ENCODE data around the gene ABHD6. TPM values are rescaled to one million over a fixed set of nuclear protein-coding genes. Genes with fewer than 3 reads are reported as not detected.
"Not testable (repeated sequence)": the region's sequence is repeated elsewhere in the genome, so short reads cannot be mapped to it uniquely, and the experiment has no call there.

The ABHD6 gene
- total RNA-seq, 4 donors from 2014 or later: 14.7 to 28.6 (median 18.0) TPM

- WGBS, 2 donors: 89 to 92% methylated on average over 7 of the region's 7 CpGs
Observed at GRCh38 chr3:58271901-58272501, 34.4 kb downstream of the ABHD6 start.

GRCh38 chr3:58272891-58273290 lies 35.3 kb downstream of the ABHD6 start:
- no peaks in the 10 kb centered on the region for H3K4me1 ChIP-seq
- no peak for DNase-seq
- no peak overlapping the region for H3K4me3 ChIP-seq (replicated peaks in 1 of 3)
- no peaks in the 10 kb centered on the region for H3K27me3 ChIP-seq
- H3K9me3 ChIP-seq: no peaks in the 10 kb centered on the region
- WGBS, 2 donors: 82 to 90% methylated on average over 3 of the region's 3 CpGs
- peaks cover 2 to 6% of the 10 kb centered on the region in 2 donors for H3K36me3 ChIP-seq
- TF ChIP-seq POLR2A (IDR thresholded peaks at IDR 0.05) (no peak), CTCF (IDR thresholded peaks at IDR 0.05) (no peak)
- no peak overlapping the region for H3K27ac ChIP-seq
- intact Hi-C loops (cut with DNase I): no loop called here

More at GRCh38 chr3:58271901-58272501, 34.4 kb downstream of the ABHD6 start:
- no peak for TF ChIP-seq CTCF (IDR thresholded peaks at IDR 0.05)
- TF ChIP-seq POLR2A (IDR thresholded peaks at IDR 0.05): no peak
- Histone ChIP-seq H3K27ac (no peak overlapping the region), H3K27me3 (no peaks in the 10 kb centered on the region), H3K9me3 (no peaks in the 10 kb centered on the region), H3K4me1 (no peaks in the 10 kb centered on the region), H3K36me3 (peaks cover 6 to 9% of the 10 kb centered on the region in 2 donors), H3K4me3 (replicated peaks in 1 of 3) (no peak overlapping the region)
- DNase-seq: no peak
- intact Hi-C loops (cut with DNase I): no loop called here

DNA sequence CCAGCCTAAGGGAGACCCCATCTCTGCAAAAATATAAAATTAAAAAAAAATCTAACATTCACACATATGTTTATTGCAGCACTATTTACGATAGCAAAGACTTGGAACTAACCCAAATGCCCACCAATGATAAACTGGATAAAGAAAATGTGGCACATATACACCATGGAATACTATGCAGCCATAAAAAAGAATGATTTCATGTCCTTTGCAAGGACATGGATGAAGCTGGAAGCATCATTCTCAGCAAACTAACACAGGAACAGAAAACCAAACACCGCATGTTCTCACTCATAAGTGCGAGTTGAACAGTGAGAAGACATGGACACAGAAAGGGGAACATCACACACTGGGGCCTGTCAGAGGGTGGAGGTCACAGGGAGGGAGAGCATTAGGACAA lies 35.8 kb downstream of the ABHD6 start:
- H3K4me1 ChIP-seq; H3K27me3 ChIP-seq; DNase-seq; H3K9me3 ChIP-seq; H3K27ac ChIP-seq; intact Hi-C loops (cut with DNase I); H3K36me3 ChIP-seq; H3K4me3 ChIP-seq (replicated peaks in 1 of 3): not testable (repeated sequence)
- WGBS, 2 donors: 95% methylated on average over 3 of the region's 3 CpGs

- H3K4me3 ChIP-seq (replicated peaks in 1 of 3): no peak overlapping the region
Observed at GRCh38 chr3:58274027-58274614, 36.5 kb downstream of the ABHD6 start.

GRCh38 chr3:58281069-58281468 lies 43.5 kb downstream of the ABHD6 start:
- H3K4me3 ChIP-seq (replicated peaks in 1 of 3): no peak overlapping the region
- no peak overlapping the region for H3K27ac ChIP-seq
- DNase-seq: no peak
- TF ChIP-seq CTCF (IDR thresholded peaks at IDR 0.05): no peak
- no peak for TF ChIP-seq POLR2A (IDR thresholded peaks at IDR 0.05)
- 81 to 95% methylated on average over 3 to 7 of the region's 7 CpGs for WGBS, 2 donors
- H3K27me3 ChIP-seq: no peaks in the 10 kb centered on the region
- peaks cover 7 to 8% of the 10 kb centered on the region in 2 donors for H3K36me3 ChIP-seq
- intact Hi-C loops (cut with DNase I): no loop called here
- H3K4me1 ChIP-seq: no peaks in the 10 kb centered on the region
- H3K9me3 ChIP-seq: no peaks in the 10 kb centered on the region

More at GRCh38 chr3:58274027-58274614, 36.5 kb downstream of the ABHD6 start:
- intact Hi-C loops (cut with DNase I): no loop called here
- peaks cover 2 to 6% of the 10 kb centered on the region in 2 donors for H3K36me3 ChIP-seq
- no peaks in the 10 kb centered on the region for H3K9me3 ChIP-seq
- no peak for DNase-seq
- H3K27ac ChIP-seq: no peak overlapping the region
- 67 to 87% methylated on average over 3 of the region's 3 CpGs for WGBS, 2 donors
- no peaks in the 10 kb centered on the region for H3K4me1 ChIP-seq
- H3K27me3 ChIP-seq: no peaks in the 10 kb centered on the region
- no peak for TF ChIP-seq POLR2A (IDR thresholded peaks at IDR 0.05)
- no peak for TF ChIP-seq CTCF (IDR thresholded peaks at IDR 0.05)
